ENCODE results near the gene GTF2H4.

GTF2H4 gene

GRCh38 chr6:30960907-30961673 lies 53.1 kb downstream of the GTF2H4 start:
- peak; percentile 29 for DNase-seq

- DNase-seq, result no peak
These were observed 54.7 kb downstream of the GTF2H4 start for GRCh38 chr6:30962716-30963115.

GRCh38 chr6:30963641-30964040 lies 55.6 kb downstream of the GTF2H4 start:
- DNase-seq, result no peak
